Thoracic aorta (tissue), 2 donors: ENCODE results near the gene NXPE3. TPM values are rescaled to one million over a fixed set of nuclear protein-coding genes. Genes with fewer than 3 reads are reported as not detected.

Experiments used
- ATAC-seq: fragments of 150-250 bp; one replicate; pipeline ENCODE4 v1.8.0; 2017; ENCODE audit warnings: low read depth; ENCODE audit not compliant: insufficient number of reproducible peaks, low FRiP score
- DNase-seq: peaks from one replicate; pipeline ENCODE4 v3.0.0-alpha.2; 2020; ENCODE audit warnings: low spot score
- H3K27ac ChIP-seq, 2 donors: fragments of 200-600 bp; sonication (generic); 1 replicate in 1 of 2; 2 replicates in 1 of 2; pipeline ENCODE4 v1.5.1; 2016; ENCODE audit warnings: mild to moderate bottlenecking in 2 of 2, moderate library complexity in 2 of 2
- H3K27me3 ChIP-seq: fragments of 200-600 bp; sonication (generic); replicated peaks from 2 replicates; pipeline ENCODE4 v1.6.0; 2016; ENCODE audit warnings: mild to moderate bottlenecking; ENCODE audit not compliant: insufficient read depth
- H3K36me3 ChIP-seq: fragments of 200-600 bp; sonication (generic); one replicate; pipeline ENCODE4 v1.5.1; 2016
- H3K4me1 ChIP-seq, 2 donors: fragments of 200-600 bp; sonication (generic); 1 replicate in 1 of 2; 2 replicates in 1 of 2; pipeline versions ENCODE4 v1.5.1 to v1.6.0; 2016; ENCODE audit warnings: low read depth in 2 of 2, mild to moderate bottlenecking in 1 of 2; ENCODE audit not compliant: control insufficient read depth in 1 of 2
- H3K4me3 ChIP-seq: fragments of 200-600 bp; sonication (generic); 2 replicates; pipeline ENCODE4 v1.5.1; 2016; ENCODE audit warnings: mild to moderate bottlenecking
- H3K9me3 ChIP-seq: fragments of 200-600 bp; sonication (generic); 2 replicates; pipeline ENCODE4 v1.5.1; 2016
- total RNA-seq, 2 donors: library from RNA; depleted of rRNA; stranded (reverse); fragments of >200 nt; gene quantifications; one replicate each; pipeline versions ENCODE4 v1.1.0 to v1.2.3, GENCODE V29; 2016
- TF ChIP-seq, protein P1 (sequence below): fragments of 200-600 bp; sonication (generic); IDR thresholded peaks from one replicate; pipeline ENCODE4 v1.5.1; 2019; ENCODE audit warnings: antibody characterized with exemption

NXPE3 gene
- total RNA-seq, 2 donors from 2014 or later, result 15.7 to 30.7 TPM

DNA sequence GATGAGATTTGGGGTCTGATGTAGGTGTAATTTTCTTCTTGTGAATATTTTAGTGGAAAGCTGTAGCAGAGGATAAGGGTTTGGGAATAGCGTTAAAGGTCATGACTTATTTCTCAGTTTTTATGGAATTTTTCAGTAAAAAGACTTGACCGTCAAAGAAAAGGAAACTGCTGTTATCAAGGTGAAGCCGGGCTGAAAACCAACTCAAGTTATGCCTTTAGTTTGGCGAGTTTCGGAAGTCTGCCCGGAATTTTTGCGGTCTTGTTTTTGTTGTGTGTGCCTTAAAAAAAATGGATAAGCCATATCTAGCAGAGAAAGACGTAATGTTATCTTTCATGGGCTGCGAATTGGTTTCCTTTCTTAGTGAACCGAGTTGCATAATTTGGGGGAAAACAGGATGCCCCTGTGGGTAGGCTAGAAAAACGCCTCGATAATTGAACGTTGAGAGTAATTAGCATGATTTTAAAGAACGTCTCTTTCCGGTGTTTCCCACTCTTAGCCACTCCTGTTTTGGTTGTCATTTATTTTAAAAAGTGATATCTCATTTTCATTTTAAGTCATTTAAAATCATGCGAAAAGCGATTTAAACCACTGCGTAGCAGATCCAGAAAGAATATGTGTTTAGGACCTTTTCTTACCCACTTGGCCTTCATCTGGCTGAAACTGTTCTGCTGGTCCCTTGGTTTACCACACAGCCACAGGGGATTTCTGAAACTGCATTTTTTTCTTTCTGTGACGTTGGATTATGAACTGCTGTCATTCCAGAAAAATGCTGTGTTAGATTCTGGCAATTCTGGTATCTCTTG lies 71.4 kb downstream of the NXPE3 start:
- Histone ChIP-seq H3K9me3 (no peaks in the 10 kb centered on the region), H3K4me1 (peaks cover 39 to 43% of the 10 kb centered on the region in 2 donors), H3K36me3 (peaks cover 37% of the 10 kb centered on the region), H3K27me3 (no peaks in the 10 kb centered on the region), H3K27ac (peak overlapping the region; percentile 97 to 99), H3K4me3 (peak overlapping the region; percentile 83)
- ATAC-seq (no peak), DNase-seq (no peak)
- TF ChIP-seq, protein P1, sequence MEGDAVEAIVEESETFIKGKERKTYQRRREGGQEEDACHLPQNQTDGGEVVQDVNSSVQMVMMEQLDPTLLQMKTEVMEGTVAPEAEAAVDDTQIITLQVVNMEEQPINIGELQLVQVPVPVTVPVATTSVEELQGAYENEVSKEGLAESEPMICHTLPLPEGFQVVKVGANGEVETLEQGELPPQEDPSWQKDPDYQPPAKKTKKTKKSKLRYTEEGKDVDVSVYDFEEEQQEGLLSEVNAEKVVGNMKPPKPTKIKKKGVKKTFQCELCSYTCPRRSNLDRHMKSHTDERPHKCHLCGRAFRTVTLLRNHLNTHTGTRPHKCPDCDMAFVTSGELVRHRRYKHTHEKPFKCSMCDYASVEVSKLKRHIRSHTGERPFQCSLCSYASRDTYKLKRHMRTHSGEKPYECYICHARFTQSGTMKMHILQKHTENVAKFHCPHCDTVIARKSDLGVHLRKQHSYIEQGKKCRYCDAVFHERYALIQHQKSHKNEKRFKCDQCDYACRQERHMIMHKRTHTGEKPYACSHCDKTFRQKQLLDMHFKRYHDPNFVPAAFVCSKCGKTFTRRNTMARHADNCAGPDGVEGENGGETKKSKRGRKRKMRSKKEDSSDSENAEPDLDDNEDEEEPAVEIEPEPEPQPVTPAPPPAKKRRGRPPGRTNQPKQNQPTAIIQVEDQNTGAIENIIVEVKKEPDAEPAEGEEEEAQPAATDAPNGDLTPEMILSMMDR, result no peak

DNA sequence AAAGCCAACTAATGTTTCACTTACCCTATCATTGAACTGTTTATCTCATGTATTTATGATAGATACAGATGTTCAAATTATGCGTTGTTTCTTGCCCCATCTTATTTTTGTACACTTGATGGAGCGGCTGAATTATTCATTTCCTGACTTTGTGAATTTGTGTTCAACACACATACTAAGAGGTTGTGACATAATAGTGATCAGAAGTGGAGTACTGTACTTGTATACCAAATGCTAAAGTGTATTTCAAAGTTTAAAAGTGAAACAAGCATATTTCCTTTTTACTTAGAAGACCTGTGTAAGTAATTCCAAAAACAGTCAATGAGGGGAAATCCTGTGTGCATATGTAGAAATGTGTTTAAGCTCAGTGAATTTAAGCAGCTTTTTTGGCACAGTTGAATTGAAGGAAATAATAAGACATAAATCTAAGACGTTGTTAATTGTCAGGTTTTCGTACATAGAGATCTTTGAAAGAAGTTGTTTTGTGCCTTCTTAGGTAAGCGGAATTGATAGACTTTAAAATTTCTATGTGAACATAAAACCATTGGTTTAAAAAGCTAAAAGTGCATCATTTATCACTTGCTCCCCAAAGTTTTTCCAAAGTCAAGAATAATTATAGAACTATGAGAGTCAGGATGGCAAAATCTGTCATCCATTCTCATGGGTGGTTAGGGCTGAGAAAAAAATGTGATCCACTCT lies 72.2 kb downstream of the NXPE3 start:
- Histone ChIP-seq H3K4me3 (peak overlapping the region; percentile 83), H3K27me3 (no peaks in the 10 kb centered on the region), H3K9me3 (no peaks in the 10 kb centered on the region), H3K4me1 (peaks cover 41 to 50% of the 10 kb centered on the region in 2 donors), H3K36me3 (peaks cover 44% of the 10 kb centered on the region), H3K27ac (peak overlapping the region; percentile 97 to 99)
- ATAC-seq, result no peak
- TF ChIP-seq, protein P1, result no peak
- DNase-seq, result no peak

DNA sequence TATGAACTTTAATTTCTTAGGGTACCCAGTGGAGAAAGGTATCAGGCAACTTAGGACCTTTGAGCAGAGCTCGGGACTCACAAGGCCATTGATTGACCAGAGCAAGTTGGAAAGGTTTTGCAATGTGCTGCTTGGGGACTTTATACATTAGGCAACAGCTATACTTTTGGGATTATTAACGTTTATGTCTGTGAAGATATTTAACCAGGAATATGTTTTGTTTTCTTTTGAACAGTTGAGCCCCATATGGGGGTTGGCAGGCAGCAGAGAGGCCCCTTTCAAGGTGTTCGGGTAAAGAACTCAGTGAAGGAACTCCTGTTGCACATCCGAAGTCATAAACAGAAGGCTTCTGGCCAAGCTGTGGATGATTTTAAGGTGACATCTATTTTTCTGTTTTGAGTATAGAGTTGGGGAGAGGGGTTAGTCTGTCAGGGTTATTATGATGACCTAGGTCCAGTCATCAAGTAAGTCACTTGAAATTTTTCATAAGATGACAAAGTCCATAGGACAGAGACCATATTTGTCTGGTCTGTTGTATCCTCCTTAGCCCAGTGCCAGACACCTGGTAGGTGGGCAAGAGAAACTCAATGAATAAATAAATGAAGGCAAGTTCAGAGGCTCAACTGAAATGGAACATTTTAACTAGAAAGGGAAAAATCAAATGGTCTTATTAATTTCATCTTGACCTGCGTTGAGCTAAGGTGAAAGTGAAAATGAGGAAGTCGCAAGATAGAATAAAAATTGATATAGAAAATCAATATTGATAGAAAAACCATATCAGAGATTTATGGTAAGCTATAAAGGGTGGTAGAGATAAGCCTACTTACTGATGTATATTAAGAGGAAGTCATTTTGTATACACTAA lies 73.1 kb downstream of the NXPE3 start:
- TF ChIP-seq, protein P1, result no peak
- H3K9me3 ChIP-seq, result no peaks in the 10 kb centered on the region
- H3K27ac ChIP-seq, result peak overlapping the region; percentile 97 to 99
- H3K4me3 ChIP-seq, result peak overlapping the region; percentile 83
- H3K27me3 ChIP-seq, result no peaks in the 10 kb centered on the region
- ATAC-seq (no peak), DNase-seq (no peak)
- peaks cover 53% of the 10 kb centered on the region for H3K36me3 ChIP-seq
- H3K4me1 ChIP-seq, result peaks cover 49 to 59% of the 10 kb centered on the region in 2 donors

DNA sequence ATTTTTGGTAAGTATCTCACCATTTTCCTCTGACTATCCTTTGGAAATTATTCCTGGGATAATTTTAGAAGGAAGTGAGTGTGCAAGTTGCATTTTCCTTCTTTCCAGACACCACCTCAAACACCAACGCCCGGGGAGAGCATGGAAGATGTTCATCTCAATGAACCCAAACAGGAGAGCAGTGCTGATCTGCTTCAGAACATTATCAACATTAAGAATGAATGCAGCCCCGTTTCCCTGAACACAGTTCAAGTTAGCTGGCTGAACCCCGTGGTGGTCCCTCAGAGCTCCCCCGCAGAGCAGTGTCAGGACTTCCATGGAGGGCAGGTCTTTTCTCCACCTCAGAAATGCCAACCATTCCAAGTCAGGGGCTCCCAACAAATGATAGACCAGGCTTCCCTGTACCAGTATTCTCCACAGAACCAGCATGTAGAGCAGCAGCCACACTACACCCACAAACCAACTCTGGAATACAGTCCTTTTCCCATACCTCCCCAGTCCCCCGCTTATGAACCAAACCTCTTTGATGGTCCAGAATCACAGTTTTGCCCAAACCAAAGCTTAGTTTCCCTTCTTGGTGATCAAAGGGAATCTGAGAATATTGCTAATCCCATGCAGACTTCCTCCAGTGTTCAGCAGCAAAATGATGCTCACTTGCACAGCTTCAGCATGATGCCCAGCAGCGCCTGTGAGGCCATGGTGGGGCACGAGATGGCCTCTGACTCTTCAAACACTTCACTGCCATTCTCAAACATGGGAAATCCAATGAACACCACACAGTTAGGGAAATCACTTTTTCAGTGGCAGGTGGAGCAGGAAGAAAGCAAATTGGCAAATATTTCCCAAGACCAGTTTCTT lies 74.2 kb downstream of the NXPE3 start:
- TF ChIP-seq, protein P1, result no peak
- H3K36me3 ChIP-seq, result peaks cover 62% of the 10 kb centered on the region
- peak overlapping the region in 1 of 2 donors; percentile 3 for H3K27ac ChIP-seq
- H3K4me1 ChIP-seq, result peaks cover 55 to 64% of the 10 kb centered on the region in 2 donors
- peak overlapping the region; percentile 83 for H3K4me3 ChIP-seq
- H3K9me3 ChIP-seq, result no peaks in the 10 kb centered on the region
- no peaks in the 10 kb centered on the region for H3K27me3 ChIP-seq
- ATAC-seq, result no peak
- no peak for DNase-seq
